Kidney capillary endothelial cell (primary cell): ENCODE measurements around the gene APOL4.
"Not testable (repeated sequence)": the region's sequence is repeated elsewhere in the genome, so short reads cannot be mapped to it uniquely, and the experiment has no call there.

Source experiments
- DNase-seq: peaks from one replicate; pipeline ENCODE4 v3.0.0-alpha.2; 2018; ENCODE audit warnings: low spot score

Gene APOL4

GRCh38 chr22:36153501-36154422, 47.8 kb downstream of the APOL4 start:
- no peak for DNase-seq

GRCh38 chr22:36152821-36153220, 48.8 kb downstream of the APOL4 start:
- not testable (repeated sequence) for DNase-seq

GRCh38 chr22:36152088-36152487, 49.5 kb downstream of the APOL4 start:
- no peak for DNase-seq

- DNase-seq, result no peak
These were observed 50.5 kb downstream of the APOL4 start for GRCh38 chr22:36151006-36151595.

- DNase-seq, result no peak
These were observed 52.2 kb downstream of the APOL4 start for GRCh38 chr22:36149441-36149840.

GRCh38 chr22:36148411-36148810, 53.2 kb downstream of the APOL4 start:
- DNase-seq, result no peak

- DNase-seq, result no peak
These were observed 54.3 kb downstream of the APOL4 start for GRCh38 chr22:36147196-36147791.

- DNase-seq, result no peak
These were observed 55.7 kb downstream of the APOL4 start for GRCh38 chr22:36145881-36146280.

GRCh38 chr22:36144886-36145541, 56.6 kb downstream of the APOL4 start:
- DNase-seq, result peak; percentile 69

- DNase-seq, result no peak
These were observed 57.7 kb downstream of the APOL4 start for GRCh38 chr22:36143956-36144355.

GRCh38 chr22:36143066-36143815, 58.4 kb downstream of the APOL4 start:
- DNase-seq, result no peak

GRCh38 chr22:36141481-36141880, 60.1 kb downstream of the APOL4 start:
- no peak for DNase-seq
